PFSK-1 (cell line): ENCODE data around the gene CDT1.

ENCODE experiments used
- POLR2AphosphoS5 ChIP-seq: IDR thresholded peaks from 2 replicates; pipeline ENCODE4 v1.6.1; 2012; ENCODE audit warnings: low read depth, mild to moderate bottlenecking, control low read depth, low read length, moderate library complexity
- TAF1 ChIP-seq: IDR thresholded peaks from 2 replicates; pipeline ENCODE4 v1.6.1; 2012; ENCODE audit warnings: low read length, control low read depth, borderline replicate concordance; ENCODE audit not compliant: insufficient read depth

- TF ChIP-seq POLR2AphosphoS5: no peak
- TF ChIP-seq TAF1: no peak
Observed at GRCh38 chr16:88842806-88843205, 39.2 kb downstream of the CDT1 start.
